ENCODE results near the gene SLCO2A1.

SLCO2A1 gene

GRCh38 chr3:134033315-134033996 is 3.7 kb upstream of the SLCO2A1 start:
- DNase-seq: no peak

GRCh38 chr3:134031348-134031915 is 1.7 kb upstream of the SLCO2A1 start:
- no peak for DNase-seq

GRCh38 chr3:134030379-134031347 is 938 bp upstream of the SLCO2A1 start:
- DNase-seq: no peak

- DNase-seq: peak; percentile 10
Measured at GRCh38 chr3:134029256-134029733, 430 bp downstream of the SLCO2A1 start.

- DNase-seq: no peak
Measured at GRCh38 chr3:134028486-134029255, 1.1 kb downstream of the SLCO2A1 start.

GRCh38 chr3:134027631-134028030 is 2.1 kb downstream of the SLCO2A1 start:
- DNase-seq: no peak

GRCh38 chr3:134020135-134020680 is 9.5 kb downstream of the SLCO2A1 start:
- DNase-seq: no peak

- DNase-seq: no peak
Measured at GRCh38 chr3:134018850-134019249, 10.9 kb downstream of the SLCO2A1 start.

- DNase-seq: no peak
Measured at GRCh38 chr3:134018406-134018805, 11.3 kb downstream of the SLCO2A1 start.

GRCh38 chr3:134017490-134017889 is 12.2 kb downstream of the SLCO2A1 start:
- no peak for DNase-seq

- DNase-seq: no peak
Measured at GRCh38 chr3:134014270-134014669, 15.5 kb downstream of the SLCO2A1 start.

- DNase-seq: no peak
Measured at GRCh38 chr3:134013280-134013679, 16.4 kb downstream of the SLCO2A1 start.

- DNase-seq: no peak
Measured at GRCh38 chr3:134009345-134010000, 20.3 kb downstream of the SLCO2A1 start.

- DNase-seq: no peak
Measured at GRCh38 chr3:134008630-134009156, 21.0 kb downstream of the SLCO2A1 start.

GRCh38 chr3:134007819-134008218 is 21.9 kb downstream of the SLCO2A1 start:
- DNase-seq: no peak

GRCh38 chr3:134004841-134005240 is 24.9 kb downstream of the SLCO2A1 start:
- no peak for DNase-seq

GRCh38 chr3:134003066-134003465 is 26.7 kb downstream of the SLCO2A1 start:
- no peak for DNase-seq

GRCh38 chr3:134002306-134002705 is 27.4 kb downstream of the SLCO2A1 start:
- DNase-seq: no peak

GRCh38 chr3:134001251-134001650 is 28.5 kb downstream of the SLCO2A1 start:
- DNase-seq: no peak

GRCh38 chr3:133999891-134000685 is 29.6 kb downstream of the SLCO2A1 start:
- DNase-seq: no peak
